Measurements from ENCODE around the gene NBPF6. TPM values are rescaled to one million over a fixed set of nuclear protein-coding genes. Genes with fewer than 3 reads are reported as not detected.

Gene NBPF6
- total RNA-seq, 1 donor from 2014 or later, result not detected

GRCh38 chr1:108502138-108502537, 52.0 kb downstream of the NBPF6 start:
- Mint-ChIP-seq H3K4me3 (no peak overlapping the region), H3K27ac (ENCODE audit: unreplicated experiment) (no peak overlapping the region), H3K9me3 (no peaks in the 10 kb centered on the region), H3K27me3 (ENCODE audit: low read depth) (no peaks in the 10 kb centered on the region), H3K36me3 (ENCODE audit: low read depth) (no peaks in the 10 kb centered on the region), H3K4me1 (no peaks in the 10 kb centered on the region)
- TF ChIP-seq CTCF (conservative IDR thresholded peaks at IDR 0.05), result no peak
- no peak for DNase-seq (ENCODE audit: low read depth, low spot score)

DNA sequence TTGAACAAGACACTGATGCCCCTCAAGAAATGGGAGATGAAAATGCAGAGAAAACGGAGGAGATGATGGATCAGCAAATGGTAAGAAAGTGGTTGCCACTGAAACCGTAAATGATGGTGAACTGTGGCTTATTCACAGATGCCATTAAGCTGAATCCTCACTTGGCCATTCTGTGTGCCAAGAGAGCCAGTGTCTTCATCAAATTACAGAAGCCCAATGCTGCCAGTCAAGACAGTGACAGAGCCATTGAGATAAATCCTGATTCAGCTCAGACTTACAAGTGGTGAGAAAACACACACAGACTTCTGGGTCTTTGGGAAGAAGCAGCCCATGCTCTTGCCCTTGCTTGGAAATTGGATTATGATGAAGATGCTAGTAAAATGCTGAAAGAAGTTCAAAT, 52.5 kb downstream of the NBPF6 start:
- no peaks in the 10 kb centered on the region for H3K27me3 Mint-ChIP-seq (ENCODE audit: low read depth)
- H3K4me3 Mint-ChIP-seq, result no peak overlapping the region
- no peak overlapping the region for H3K27ac Mint-ChIP-seq (ENCODE audit: unreplicated experiment)
- no peaks in the 10 kb centered on the region for H3K4me1 Mint-ChIP-seq
- no peaks in the 10 kb centered on the region for H3K36me3 Mint-ChIP-seq (ENCODE audit: low read depth)
- no peaks in the 10 kb centered on the region for H3K9me3 Mint-ChIP-seq
- no peak for TF ChIP-seq CTCF (conservative IDR thresholded peaks at IDR 0.05)
- DNase-seq (ENCODE audit: low read depth, low spot score), result no peak

DNA sequence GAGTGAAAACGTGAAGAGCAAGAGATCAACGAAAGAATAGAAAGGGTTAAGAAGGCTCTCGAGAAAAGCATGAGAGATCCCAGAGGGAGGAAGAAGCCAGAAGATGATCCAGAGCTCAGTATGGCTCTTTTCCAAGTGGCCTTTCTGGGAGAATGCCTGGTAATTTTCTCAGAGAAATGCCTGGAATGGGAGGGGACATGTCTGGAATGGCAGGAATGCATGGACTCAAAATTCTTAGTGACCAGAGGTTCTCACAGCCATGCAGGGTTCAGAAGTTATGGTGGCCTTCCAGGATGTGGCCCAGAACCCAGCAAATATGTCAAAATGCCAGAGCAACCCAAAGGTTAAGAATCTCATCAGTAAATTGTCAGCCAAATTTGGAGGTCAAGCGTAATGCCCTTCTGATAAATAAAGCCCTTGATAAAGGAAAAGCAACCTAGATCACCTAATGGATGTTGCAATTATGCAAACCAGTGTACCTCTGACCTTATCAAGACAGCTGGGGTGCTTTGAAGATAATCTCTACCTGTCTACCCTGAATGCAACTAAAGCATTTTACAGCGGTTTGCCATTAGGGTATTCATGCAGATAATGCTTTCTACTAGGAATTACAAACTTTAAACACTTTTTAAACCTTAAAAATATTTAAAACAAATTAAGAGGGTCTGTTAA, 53.1 kb downstream of the NBPF6 start:
- no peaks in the 10 kb centered on the region for H3K4me1 Mint-ChIP-seq
- no peak overlapping the region for H3K4me3 Mint-ChIP-seq
- no peak overlapping the region for H3K27ac Mint-ChIP-seq (ENCODE audit: unreplicated experiment)
- H3K9me3 Mint-ChIP-seq, result no peaks in the 10 kb centered on the region
- no peaks in the 10 kb centered on the region for H3K36me3 Mint-ChIP-seq (ENCODE audit: low read depth)
- no peaks in the 10 kb centered on the region for H3K27me3 Mint-ChIP-seq (ENCODE audit: low read depth)
- TF ChIP-seq CTCF (conservative IDR thresholded peaks at IDR 0.05), result no peak
- no peak for DNase-seq (ENCODE audit: low read depth, low spot score)

GRCh38 chr1:108504447-108504846, 54.3 kb downstream of the NBPF6 start:
- Mint-ChIP-seq H3K4me3 (no peak overlapping the region), H3K27me3 (ENCODE audit: low read depth) (no peaks in the 10 kb centered on the region), H3K36me3 (ENCODE audit: low read depth) (no peaks in the 10 kb centered on the region), H3K4me1 (no peaks in the 10 kb centered on the region), H3K9me3 (no peaks in the 10 kb centered on the region), H3K27ac (ENCODE audit: unreplicated experiment) (no peak overlapping the region)
- DNase-seq (ENCODE audit: low read depth, low spot score), result no peak
- TF ChIP-seq CTCF (conservative IDR thresholded peaks at IDR 0.05), result no peak

DNA sequence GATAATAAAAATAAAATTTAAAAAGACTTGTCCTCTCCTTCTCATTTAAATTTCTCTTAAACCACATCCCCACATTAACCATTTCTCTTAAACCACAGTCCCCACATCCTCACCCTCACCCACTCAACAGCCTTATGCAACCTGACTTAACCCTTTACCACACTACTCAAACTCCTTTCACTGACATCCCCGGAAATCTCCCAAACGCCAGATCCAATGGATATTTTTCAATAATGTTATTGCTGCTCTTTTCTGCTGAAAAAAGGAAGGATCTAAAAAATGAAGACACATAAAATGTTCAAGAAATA, 55.6 kb downstream of the NBPF6 start:
- no peak overlapping the region for H3K4me3 Mint-ChIP-seq
- no peaks in the 10 kb centered on the region for H3K27me3 Mint-ChIP-seq (ENCODE audit: low read depth)
- H3K4me1 Mint-ChIP-seq, result no peaks in the 10 kb centered on the region
- H3K9me3 Mint-ChIP-seq, result no peaks in the 10 kb centered on the region
- no peak for DNase-seq (ENCODE audit: low read depth, low spot score)
- no peak for TF ChIP-seq CTCF (conservative IDR thresholded peaks at IDR 0.05)
- no peak overlapping the region for H3K27ac Mint-ChIP-seq (ENCODE audit: unreplicated experiment)
- no peaks in the 10 kb centered on the region for H3K36me3 Mint-ChIP-seq (ENCODE audit: low read depth)

All from neural crest cell (in vitro differentiated cells).